ENCODE results near the gene SUPV3L1. TPM values are rescaled to one million over a fixed set of nuclear protein-coding genes. Genes with fewer than 3 reads are reported as not detected.

Gene SUPV3L1
- total and polyA plus RNA-seq, 2 of the 8 experiments (the other 6 are each of a cell fraction or from before 2014, with no cell fraction given): 34.6 to 45.6 TPM

DNA sequence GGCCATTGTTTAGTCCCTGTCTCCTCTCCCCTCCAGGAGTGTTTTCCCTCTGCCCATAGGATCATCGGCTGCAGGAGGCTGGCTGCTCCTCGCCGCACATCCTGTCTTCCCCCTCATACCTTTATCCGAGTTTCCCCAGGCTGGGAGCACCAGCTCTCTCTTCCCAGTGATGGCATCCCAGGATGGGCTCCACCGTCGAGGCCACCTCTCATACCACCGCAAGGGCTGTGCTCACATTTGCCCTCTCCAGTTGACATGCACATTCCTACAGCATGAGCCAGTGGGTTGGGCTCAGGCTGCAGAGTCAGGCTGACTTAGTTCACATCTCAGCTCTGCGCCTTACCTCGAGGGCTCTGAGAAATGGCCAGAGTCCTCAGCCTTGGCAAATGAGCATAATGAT lies 52.2 kb downstream of the SUPV3L1 start:
- Histone ChIP-seq H2BK120ac (replicated peaks; ENCODE audit: low read depth, low read length) (no peak overlapping the region), H3K36me3 (ENCODE audit: control insufficient read depth in 2 of 4, insufficient read depth in 4 of 4, low read length in 3 of 4) (no peaks in the 10 kb centered on the region), H3K79me2 (ENCODE audit: control insufficient read depth in 1 of 2, insufficient read depth in 2 of 2, low read length in 2 of 2) (no peaks in the 10 kb centered on the region), H3K79me1 (ENCODE audit: low read depth, low read length) (no peaks in the 10 kb centered on the region), H3K56ac (replicated peaks; ENCODE audit: insufficient read length, low read depth, low read length) (no peak overlapping the region), H3K18ac (ENCODE audit: extremely low read depth, low read length) (no peak overlapping the region), H2AFZ (ENCODE audit: low read length) (no peak overlapping the region), H3K4ac (replicated peaks; ENCODE audit: insufficient read length, low read depth, low read length) (no peak overlapping the region), H4K5ac (ENCODE audit: insufficient read length, low read depth, low read length) (no peak overlapping the region), H2BK15ac (ENCODE audit: low read length) (0 out of 2 replicates have a peak overlapping the region, but pooled peaks have one; percentile 0), H3K14ac (ENCODE audit: insufficient read length) (no peak overlapping the region), H2BK5ac (ENCODE audit: low read depth, low read length) (no peak overlapping the region), H3K23ac (ENCODE audit: insufficient read length) (no peak overlapping the region), H2AK5ac (ENCODE audit: low read depth, low read length) (no peak overlapping the region), H3K9ac (replicated peaks in 1 of 4; ENCODE audit: extremely low read depth in 1 of 4, low read depth in 3 of 4, low read length in 3 of 4) (no peak overlapping the region), H3K23me2 (ENCODE audit: low read depth, low read length) (no peaks in the 10 kb centered on the region), H3K4me1 (replicated peaks in 1 of 4; ENCODE audit: control insufficient read depth in 3 of 4, insufficient read depth in 4 of 4, low read length in 3 of 4) (peaks cover 0 to 13% (median 3%) of the 10 kb centered on the region in 4 experiments; a peak in 5 of 7 replicates), H3K4me2 (ENCODE audit: insufficient read depth in 1 of 2, low read depth in 2 of 2, low read length in 2 of 2) (no peak overlapping the region; a peak in 1 of 4 replicates), H3K27ac (ENCODE audit: low read depth, low read length) (no peak overlapping the region), H2BK20ac (ENCODE audit: low read length) (no peak overlapping the region), H3K4me3 (ENCODE audit: extremely low read depth in 1 of 4, insufficient read depth in 2 of 4, low read depth in 3 of 4, low read length in 4 of 4) (no peak overlapping the region), H3K27me3 (replicated peaks in 1 of 4; ENCODE audit: control insufficient read depth in 3 of 4, extremely low read depth in 1 of 4, insufficient read depth in 3 of 4, low read length in 3 of 4) (no peaks in the 10 kb centered on the region), H4K91ac (replicated peaks; ENCODE audit: insufficient read length, low read length) (no peak overlapping the region), H2BK12ac (ENCODE audit: low read depth, low read length) (peak overlapping the region; percentile 55; the same call in 1 of the 2 replicates), H4K20me1 (replicated peaks in 1 of 2; ENCODE audit: control insufficient read depth in 1 of 2, insufficient read depth in 2 of 2, low read length in 2 of 2) (no peaks in the 10 kb centered on the region), H4K8ac (ENCODE audit: extremely low read depth, insufficient read depth, low read length) (no peak overlapping the region), H3K9me3 (ENCODE audit: insufficient read depth in 2 of 2, low read depth in 1 of 2, low read length in 1 of 2) (no peaks in the 10 kb centered on the region)
- ChIA-PET POLR2A (ENCODE audit: partially characterized antibody) (interaction anchor here (1.3 kb wide), 1 partner anchor 158 kb away, joined by 3 read pairs; no protein-coding TSS in a partner anchor), CTCF (ENCODE audit: partially characterized antibody) (interaction anchor here (0.7 to 2.5 kb wide), 15 partner anchors 8 to 182 kb away, joined by 3 to 11 read pairs (median 4); no protein-coding TSS in a partner anchor)
- TF ChIP-seq PHF8 (conservative IDR thresholded peaks at IDR 0.05; ENCODE audit: low read depth, low read length) (no peak), JUND (IDR thresholded peaks at IDR 0.05; ENCODE audit: low read length) (0 out of 2 replicates have a peak, but pooled peaks have one; percentile 9)
- 82% methylated on average over 9 of the region's 9 CpGs; no CpG with 5 or more reads in 1 of the 2 experiments for WGBS, 2 experiments (ENCODE audit: extremely low coverage in 1 of 2, insufficient coverage in 1 of 2, insufficient read length in 1 of 2, insufficient replicate concordance in 2 of 2, low coverage in 1 of 2, low lambda C conversion rate in 2 of 2, missing lambda C conversion rate in 1 of 2)
- peak in 1 of 2 experiments; percentile 47 for DNase-seq (ENCODE audit: low read depth in 1 of 2, low spot score in 2 of 2)
- no peak for FAIRE-seq

All from H1 (cell line).